ENCODE results near the gene PRODH. TPM values are rescaled to one million over a fixed set of nuclear protein-coding genes. Genes with fewer than 3 reads are reported as not detected.
"Not testable (repeated sequence)": the region's sequence is repeated elsewhere in the genome, so short reads cannot be mapped to it uniquely, and the experiment has no call there.

The PRODH gene
- polyA plus RNA-seq, 2 donors, result 6.9 to 13.5 TPM

DNA sequence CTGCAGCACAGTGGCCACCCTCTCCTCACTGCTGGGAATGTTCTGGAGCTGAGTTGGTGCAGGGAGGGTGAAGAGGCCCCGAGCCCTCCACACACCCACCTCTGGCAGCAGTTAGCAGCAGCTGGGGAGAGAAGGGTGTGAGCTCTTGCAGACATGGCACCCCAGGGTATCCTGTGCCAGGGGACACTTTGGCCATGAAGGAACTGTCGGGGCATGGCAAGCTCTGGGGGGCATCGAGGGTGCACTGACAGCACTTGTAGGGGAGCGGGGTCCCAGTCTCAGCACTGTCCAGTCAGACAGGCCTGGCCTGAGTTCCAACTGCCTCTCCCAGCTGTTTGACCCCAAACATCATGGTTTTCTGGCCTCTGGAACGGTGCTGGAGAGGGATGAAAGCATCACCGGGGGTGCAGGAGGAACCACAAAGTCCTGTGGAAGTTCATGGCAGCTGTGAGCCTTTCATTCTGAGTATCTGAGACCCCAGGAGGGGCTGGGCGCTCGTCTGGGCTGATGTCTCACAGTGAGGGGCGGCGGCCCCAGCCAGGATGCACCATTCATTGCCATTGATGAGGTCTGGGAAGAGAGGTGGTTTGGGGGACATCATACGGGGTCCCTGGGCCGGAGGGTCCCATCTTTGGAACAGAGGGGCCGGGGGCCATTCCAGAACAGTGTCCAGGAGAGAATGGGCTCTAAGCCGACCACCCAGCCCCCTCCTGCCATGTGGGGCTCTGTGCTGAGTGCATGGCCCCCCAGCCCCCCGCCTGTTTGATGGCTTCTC, 20.2 kb upstream of the PRODH start:
- H3K9me3 ChIP-seq (ENCODE audit: control insufficient read depth in 2 of 2, insufficient read depth in 1 of 2, low read depth in 1 of 2, low read length in 1 of 2); H3K4me1 ChIP-seq (ENCODE audit: control insufficient read depth in 2 of 2, insufficient read depth in 2 of 2, low read length in 1 of 2); H3K36me3 ChIP-seq (ENCODE audit: control insufficient read depth in 2 of 2, insufficient read depth in 2 of 2, low read length in 1 of 2); H3K4me3 ChIP-seq (ENCODE audit: low read depth in 1 of 2, low read length in 2 of 2); H3K27me3 ChIP-seq (ENCODE audit: control insufficient read depth in 1 of 2, insufficient read depth in 2 of 2, low read length in 2 of 2); H3K27ac ChIP-seq (ENCODE audit: low read depth in 2 of 2, low read length in 1 of 2): not testable (repeated sequence)
- 72% methylated on average over 14 to 15 of the region's 15 CpGs for WGBS, 2 donors

GRCh38 chr22:18955696-18956095, 19.6 kb upstream of the PRODH start:
- no peak overlapping the region for H3K27ac ChIP-seq (ENCODE audit: low read depth in 2 of 2, low read length in 1 of 2)
- WGBS, 2 donors, result 84 to 88% methylated on average over 10 of the region's 10 CpGs
- no peak overlapping the region for H3K4me3 ChIP-seq (ENCODE audit: low read depth in 1 of 2, low read length in 2 of 2)
- no peaks in the 10 kb centered on the region for H3K9me3 ChIP-seq (ENCODE audit: control insufficient read depth in 2 of 2, insufficient read depth in 1 of 2, low read depth in 1 of 2, low read length in 1 of 2)
- no peaks in the 10 kb centered on the region for H3K36me3 ChIP-seq (ENCODE audit: control insufficient read depth in 2 of 2, insufficient read depth in 2 of 2, low read length in 1 of 2)
- no peaks in the 10 kb centered on the region for H3K27me3 ChIP-seq (ENCODE audit: control insufficient read depth in 1 of 2, insufficient read depth in 2 of 2, low read length in 2 of 2)
- no peaks in the 10 kb centered on the region for H3K4me1 ChIP-seq (ENCODE audit: control insufficient read depth in 2 of 2, insufficient read depth in 2 of 2, low read length in 1 of 2)

DNA sequence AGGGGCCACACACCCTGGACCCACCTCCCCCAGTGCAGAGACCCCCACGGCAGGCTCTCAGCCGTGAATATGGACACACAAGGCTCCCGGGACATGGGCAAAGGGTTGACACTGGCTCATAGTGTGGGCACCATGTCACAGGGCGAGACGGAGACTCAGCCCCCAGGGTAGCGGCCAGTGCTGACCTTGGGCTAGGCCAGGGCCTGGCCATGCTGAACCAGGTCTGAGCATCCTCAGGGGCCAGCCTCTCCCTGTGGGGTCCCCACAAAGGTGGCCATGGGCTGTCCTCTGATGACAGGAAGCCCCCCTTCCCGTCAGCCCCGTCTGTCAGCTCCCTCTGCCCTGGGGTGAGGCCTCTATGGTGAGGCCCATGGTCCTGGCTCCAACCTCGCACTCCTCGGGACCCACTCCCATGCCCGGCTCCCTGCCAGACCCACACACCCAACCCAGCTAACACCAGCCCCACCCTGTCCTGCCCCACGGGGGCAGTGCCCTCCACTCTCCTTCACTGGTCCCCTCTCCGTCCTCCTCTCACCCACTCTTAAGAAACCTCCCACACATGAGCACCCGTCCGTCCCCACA, 19.0 kb upstream of the PRODH start:
- no peak overlapping the region for H3K4me3 ChIP-seq (ENCODE audit: low read depth in 1 of 2, low read length in 2 of 2)
- H3K36me3 ChIP-seq (ENCODE audit: control insufficient read depth in 2 of 2, insufficient read depth in 2 of 2, low read length in 1 of 2), result no peaks in the 10 kb centered on the region
- H3K27me3 ChIP-seq (ENCODE audit: control insufficient read depth in 1 of 2, insufficient read depth in 2 of 2, low read length in 2 of 2), result no peaks in the 10 kb centered on the region
- H3K9me3 ChIP-seq (ENCODE audit: control insufficient read depth in 2 of 2, insufficient read depth in 1 of 2, low read depth in 1 of 2, low read length in 1 of 2), result no peaks in the 10 kb centered on the region
- 70 to 77% methylated on average over 15 of the region's 15 CpGs for WGBS, 2 donors
- H3K4me1 ChIP-seq (ENCODE audit: control insufficient read depth in 2 of 2, insufficient read depth in 2 of 2, low read length in 1 of 2), result no peaks in the 10 kb centered on the region
- no peak overlapping the region for H3K27ac ChIP-seq (ENCODE audit: low read depth in 2 of 2, low read length in 1 of 2)

DNA sequence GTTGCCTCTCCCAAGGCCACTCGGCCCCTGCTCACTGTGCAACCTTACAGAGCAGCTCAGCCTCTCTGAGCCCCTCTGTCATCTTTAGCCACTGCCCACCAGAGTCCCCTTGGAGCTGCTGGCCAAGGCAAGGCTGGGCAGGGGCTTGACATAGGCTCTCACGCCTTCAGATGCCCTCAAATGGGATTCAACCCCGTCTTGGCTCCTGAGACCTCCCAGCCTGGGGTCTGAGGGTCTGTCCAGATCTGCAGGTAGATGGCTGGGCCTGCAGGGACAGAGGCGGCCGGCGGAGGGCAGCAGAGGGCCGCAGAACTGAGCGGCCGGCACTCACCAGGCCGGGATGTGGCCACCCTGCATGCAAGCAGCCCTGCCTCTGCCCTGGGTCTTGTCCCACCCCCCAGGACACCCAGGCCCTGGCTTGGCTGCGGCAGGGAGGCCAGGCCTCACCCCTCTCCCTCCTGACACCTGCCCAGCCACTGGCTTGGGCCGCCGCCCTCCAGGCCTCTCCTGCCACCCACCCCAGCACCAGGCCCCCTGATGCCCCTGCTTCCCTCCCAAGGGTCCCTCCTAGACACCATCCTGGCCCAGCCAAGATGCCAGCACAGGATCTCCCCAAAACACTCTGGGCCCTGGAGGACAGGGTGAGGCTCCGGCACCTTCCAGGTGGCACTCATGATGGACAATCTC, 18.4 kb upstream of the PRODH start:
- H3K4me3 ChIP-seq (ENCODE audit: low read depth in 1 of 2, low read length in 2 of 2); H3K27me3 ChIP-seq (ENCODE audit: control insufficient read depth in 1 of 2, insufficient read depth in 2 of 2, low read length in 2 of 2); H3K27ac ChIP-seq (ENCODE audit: low read depth in 2 of 2, low read length in 1 of 2); H3K36me3 ChIP-seq (ENCODE audit: control insufficient read depth in 2 of 2, insufficient read depth in 2 of 2, low read length in 1 of 2); H3K9me3 ChIP-seq (ENCODE audit: control insufficient read depth in 2 of 2, insufficient read depth in 1 of 2, low read depth in 1 of 2, low read length in 1 of 2); H3K4me1 ChIP-seq (ENCODE audit: control insufficient read depth in 2 of 2, insufficient read depth in 2 of 2, low read length in 1 of 2): not testable (repeated sequence)
- WGBS, 2 donors, result 10 to 23% methylated on average over 11 to 14 of the region's 14 CpGs

DNA sequence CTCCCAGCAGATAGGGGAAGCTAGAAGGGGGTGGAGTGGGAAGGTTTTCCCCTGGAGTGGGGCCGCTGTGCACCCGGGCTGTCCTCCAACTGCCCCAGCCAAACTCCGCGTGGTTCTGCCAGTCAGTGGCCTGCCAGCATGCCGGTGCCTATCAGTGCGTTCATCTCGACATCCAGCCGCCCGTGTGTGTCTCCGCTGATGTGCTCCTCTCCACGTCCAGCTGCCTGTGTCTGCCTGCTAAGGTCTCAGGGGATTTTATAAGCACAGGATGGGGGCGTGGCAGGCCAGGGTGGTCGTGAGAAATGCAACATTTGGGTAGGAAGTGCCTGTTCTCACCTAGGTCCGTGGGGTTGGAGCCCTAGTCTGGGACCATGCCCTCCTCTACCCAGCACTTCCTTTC, 17.0 kb upstream of the PRODH start:
- 50 to 52% methylated on average over 9 to 13 of the region's 14 CpGs for WGBS, 2 donors
- not testable (repeated sequence) for H3K27ac ChIP-seq (ENCODE audit: low read depth in 2 of 2, low read length in 1 of 2)

DNA sequence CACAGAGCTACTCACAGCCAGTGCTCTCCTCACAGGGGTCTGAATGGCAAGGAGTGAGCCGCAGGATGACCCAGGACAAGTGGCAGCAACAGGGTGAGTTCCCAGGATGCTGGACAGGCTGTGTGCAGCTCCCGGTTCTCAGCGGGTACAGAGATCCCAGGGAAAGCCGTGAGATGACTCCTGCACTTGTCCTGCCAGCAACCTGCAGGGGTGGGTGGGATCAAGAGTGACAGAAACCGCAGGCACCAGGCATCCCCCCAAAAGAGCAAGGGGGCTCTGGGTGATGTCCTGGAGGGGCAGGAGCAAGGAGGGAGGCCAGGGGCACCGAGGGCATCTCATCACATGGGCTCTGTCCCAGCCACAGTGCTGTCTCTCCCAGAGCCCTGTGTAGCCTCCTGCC, 15.9 kb upstream of the PRODH start:
- Histone ChIP-seq H3K27ac (ENCODE audit: low read depth in 2 of 2, low read length in 1 of 2) (no peak overlapping the region), H3K27me3 (ENCODE audit: control insufficient read depth in 1 of 2, insufficient read depth in 2 of 2, low read length in 2 of 2) (no peaks in the 10 kb centered on the region), H3K4me3 (ENCODE audit: low read depth in 1 of 2, low read length in 2 of 2) (no peak overlapping the region), H3K4me1 (ENCODE audit: control insufficient read depth in 2 of 2, insufficient read depth in 2 of 2, low read length in 1 of 2) (no peaks in the 10 kb centered on the region), H3K36me3 (ENCODE audit: control insufficient read depth in 2 of 2, insufficient read depth in 2 of 2, low read length in 1 of 2) (no peaks in the 10 kb centered on the region), H3K9me3 (ENCODE audit: control insufficient read depth in 2 of 2, insufficient read depth in 1 of 2, low read depth in 1 of 2, low read length in 1 of 2) (no peaks in the 10 kb centered on the region)
- 77 to 80% methylated on average over 4 to 5 of the region's 6 CpGs for WGBS, 2 donors

More for the DNA sequence above, 17.0 kb upstream of the PRODH start:
- H3K4me1 ChIP-seq (ENCODE audit: control insufficient read depth in 2 of 2, insufficient read depth in 2 of 2, low read length in 1 of 2); H3K27me3 ChIP-seq (ENCODE audit: control insufficient read depth in 1 of 2, insufficient read depth in 2 of 2, low read length in 2 of 2); H3K36me3 ChIP-seq (ENCODE audit: control insufficient read depth in 2 of 2, insufficient read depth in 2 of 2, low read length in 1 of 2); H3K4me3 ChIP-seq (ENCODE audit: low read depth in 1 of 2, low read length in 2 of 2); H3K9me3 ChIP-seq (ENCODE audit: control insufficient read depth in 2 of 2, insufficient read depth in 1 of 2, low read depth in 1 of 2, low read length in 1 of 2): not testable (repeated sequence)

DNA sequence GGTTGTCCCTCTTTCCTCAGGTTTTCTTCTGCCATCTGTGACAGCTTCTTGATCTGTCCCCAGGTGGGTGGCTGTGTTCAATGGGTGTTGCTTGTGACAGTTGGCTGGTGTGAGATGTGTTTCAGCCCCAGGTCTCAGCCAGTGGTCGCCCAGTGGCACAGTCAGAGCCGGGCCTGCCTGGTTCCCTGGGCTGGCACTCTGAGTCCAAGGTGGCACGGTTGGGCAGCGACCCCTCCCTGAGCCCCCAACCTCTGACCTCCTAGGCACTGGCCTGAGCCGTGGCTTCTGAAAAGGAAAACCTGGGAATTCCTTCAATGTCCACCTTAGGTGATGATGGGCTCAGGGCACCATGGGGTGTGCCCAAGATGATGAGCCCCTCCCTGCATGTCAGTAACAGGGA, 14.0 kb upstream of the PRODH start:
- Histone ChIP-seq H3K36me3 (ENCODE audit: control insufficient read depth in 2 of 2, insufficient read depth in 2 of 2, low read length in 1 of 2) (no peaks in the 10 kb centered on the region), H3K4me3 (ENCODE audit: low read depth in 1 of 2, low read length in 2 of 2) (no peak overlapping the region), H3K4me1 (ENCODE audit: control insufficient read depth in 2 of 2, insufficient read depth in 2 of 2, low read length in 1 of 2) (no peaks in the 10 kb centered on the region), H3K27ac (ENCODE audit: low read depth in 2 of 2, low read length in 1 of 2) (no peak overlapping the region), H3K27me3 (ENCODE audit: control insufficient read depth in 1 of 2, insufficient read depth in 2 of 2, low read length in 2 of 2) (no peaks in the 10 kb centered on the region), H3K9me3 (ENCODE audit: control insufficient read depth in 2 of 2, insufficient read depth in 1 of 2, low read depth in 1 of 2, low read length in 1 of 2) (no peaks in the 10 kb centered on the region)
- 82 to 83% methylated on average over 5 of the region's 5 CpGs for WGBS, 2 donors

DNA sequence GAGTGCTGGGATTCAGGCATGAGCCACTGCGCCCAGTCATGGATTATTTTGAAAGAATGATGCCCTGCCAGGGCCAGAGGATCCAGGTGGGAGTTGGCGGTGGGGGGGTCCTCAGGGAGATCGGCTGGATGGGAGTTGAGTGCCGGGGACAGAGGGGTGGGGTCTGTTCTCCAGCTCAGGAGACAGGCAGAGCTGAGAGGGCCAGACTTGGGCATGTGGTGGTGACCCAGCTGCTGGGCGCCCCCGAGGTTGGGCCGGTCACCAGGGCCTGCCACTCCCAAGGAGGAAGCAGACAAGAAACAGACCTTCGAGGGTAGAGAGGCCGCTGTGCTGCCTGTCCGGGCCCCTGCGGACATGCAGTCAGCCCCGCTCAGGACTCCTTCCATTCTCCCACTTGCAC, 11.8 kb upstream of the PRODH start:
- H3K27me3 ChIP-seq (ENCODE audit: control insufficient read depth in 1 of 2, insufficient read depth in 2 of 2, low read length in 2 of 2), result no peaks in the 10 kb centered on the region
- H3K9me3 ChIP-seq (ENCODE audit: control insufficient read depth in 2 of 2, insufficient read depth in 1 of 2, low read depth in 1 of 2, low read length in 1 of 2), result no peaks in the 10 kb centered on the region
- no peak overlapping the region for H3K4me3 ChIP-seq (ENCODE audit: low read depth in 1 of 2, low read length in 2 of 2)
- no peak overlapping the region for H3K27ac ChIP-seq (ENCODE audit: low read depth in 2 of 2, low read length in 1 of 2)
- no peaks in the 10 kb centered on the region for H3K4me1 ChIP-seq (ENCODE audit: control insufficient read depth in 2 of 2, insufficient read depth in 2 of 2, low read length in 1 of 2)
- WGBS, 2 donors, result 72 to 76% methylated on average over 12 of the region's 12 CpGs
- H3K36me3 ChIP-seq (ENCODE audit: control insufficient read depth in 2 of 2, insufficient read depth in 2 of 2, low read length in 1 of 2), result no peaks in the 10 kb centered on the region

GRCh38 chr22:18947105-18947504, 11.0 kb upstream of the PRODH start:
- H3K4me3 ChIP-seq (ENCODE audit: low read depth in 1 of 2, low read length in 2 of 2); H3K9me3 ChIP-seq (ENCODE audit: control insufficient read depth in 2 of 2, insufficient read depth in 1 of 2, low read depth in 1 of 2, low read length in 1 of 2); H3K27me3 ChIP-seq (ENCODE audit: control insufficient read depth in 1 of 2, insufficient read depth in 2 of 2, low read length in 2 of 2); H3K27ac ChIP-seq (ENCODE audit: low read depth in 2 of 2, low read length in 1 of 2); H3K4me1 ChIP-seq (ENCODE audit: control insufficient read depth in 2 of 2, insufficient read depth in 2 of 2, low read length in 1 of 2); H3K36me3 ChIP-seq (ENCODE audit: control insufficient read depth in 2 of 2, insufficient read depth in 2 of 2, low read length in 1 of 2): not testable (repeated sequence)
- whole genome bisulfite sequencing, 2 donors, result 85 to 100% methylated on average over 1 to 3 of the region's 9 CpGs

DNA sequence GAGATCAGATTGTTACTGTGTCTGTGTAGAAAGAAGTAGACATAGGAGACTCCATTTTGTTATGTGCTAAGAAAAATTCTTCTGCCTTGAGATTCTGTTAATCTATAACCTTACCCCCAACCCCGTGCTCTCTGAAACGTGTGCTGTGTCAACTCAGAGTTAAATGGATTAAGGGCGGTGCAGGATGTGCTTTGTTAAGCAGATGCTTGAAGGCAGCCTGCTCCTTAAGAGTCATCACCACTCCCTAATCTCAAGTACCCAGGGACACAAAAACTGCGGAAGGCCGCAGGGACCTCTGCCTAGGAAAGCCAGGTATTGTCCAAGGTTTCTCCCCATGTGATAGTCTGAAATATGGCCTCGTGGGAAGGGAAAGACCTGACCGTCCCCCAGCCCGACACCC, 2.6 kb upstream of the PRODH start:
- H3K27me3 ChIP-seq (ENCODE audit: control insufficient read depth in 1 of 2, insufficient read depth in 2 of 2, low read length in 2 of 2); H3K27ac ChIP-seq (ENCODE audit: low read depth in 2 of 2, low read length in 1 of 2); H3K9me3 ChIP-seq (ENCODE audit: control insufficient read depth in 2 of 2, insufficient read depth in 1 of 2, low read depth in 1 of 2, low read length in 1 of 2); H3K4me3 ChIP-seq (ENCODE audit: low read depth in 1 of 2, low read length in 2 of 2); H3K36me3 ChIP-seq (ENCODE audit: control insufficient read depth in 2 of 2, insufficient read depth in 2 of 2, low read length in 1 of 2); H3K4me1 ChIP-seq (ENCODE audit: control insufficient read depth in 2 of 2, insufficient read depth in 2 of 2, low read length in 1 of 2): not testable (repeated sequence)
- WGBS, 2 donors, result 34% methylated on average over 2 of the region's 8 CpGs; no CpG with 5 or more reads in 1 of the 2 donors

All from esophagus (tissue), 2 donors.